HG02884 (cell line): ENCODE measurements around the gene CFI.

ENCODE experiments used
- ATAC-seq: cut with Tn5 transposase; IDR thresholded peaks from one replicate; pipeline ENCODE4 v1.9.1; 2021; ENCODE audit warnings: mild to moderate bottlenecking, moderate library complexity; ENCODE audit not compliant: unreplicated experiment

CFI gene

GRCh38 chr4:109691411-109691920 is 110.3 kb downstream of the CFI start:
- no peak for ATAC-seq
